Activated B cell treated with CpG ODN at 0.5 μM for 24 hours (primary cell): Measurements from ENCODE around the gene TAOK2. TPM values are rescaled to one million over a fixed set of nuclear protein-coding genes. Genes with fewer than 3 reads are reported as not detected.

Experiments used
- ATAC-seq: fragments of 200-7000 bp; cut with Tn5 transposase; one replicate; pipeline ENCODE4 v1.10.0; 2021; ENCODE audit warnings: low read depth, mild to moderate bottlenecking, moderate library complexity
- CTCF ChIA-PET: fragments of 350-600 bp; sonication (Branson Sonifier 250); formaldehyde crosslinking; loops from one replicate; lab custom pipeline; 2021; ENCODE audit warnings: antibody characterized with exemption; lab: Charles Lee
- POLR2A ChIA-PET: fragments of 350-600 bp; sonication (Branson Sonifier 250); formaldehyde crosslinking; loops from one replicate; lab custom pipeline; 2021; ENCODE audit warnings: antibody characterized with exemption; lab: Charles Lee
- DNase-seq: peaks from one replicate; pipeline ENCODE4 v3.0.0; 2022
- H3K27ac Mint-ChIP-seq: one replicate; pipeline ENCODE4 v1.8.0; 2020; ENCODE audit warnings: mixed read lengths
- H3K27me3 Mint-ChIP-seq: one replicate; pipeline ENCODE4 v1.8.0; 2021; ENCODE audit warnings: mixed read lengths
- H3K36me3 Mint-ChIP-seq: one replicate; pipeline ENCODE4 v1.8.0; 2021; ENCODE audit warnings: low read depth, mixed read lengths
- H3K4me1 Mint-ChIP-seq: one replicate; pipeline ENCODE4 v1.8.0; 2021; ENCODE audit warnings: mixed read lengths
- H3K4me3 Mint-ChIP-seq: one replicate; pipeline ENCODE4 v1.8.0; 2020; ENCODE audit warnings: mild to moderate bottlenecking, mixed read lengths
- H3K9me3 Mint-ChIP-seq: one replicate; pipeline ENCODE4 v1.8.0; 2020; ENCODE audit warnings: mixed read lengths
- intact Hi-C: fragments of 100-400 bp; cut with micrococcal nuclease; formaldehyde crosslinking; loops from one replicate; pipeline ENCODE4 v1.15.1; 2024
- total RNA-seq: library from RNA; stranded (reverse); gene quantifications from 2 replicates; pipeline ENCODE4 v1.2.3, GENCODE V29; 2022
- TF ChIP-seq, protein P1 (sequence below): fragments of 200-600 bp; IDR thresholded peaks from one replicate; pipeline ENCODE4 v1.8.0; 2022; ENCODE audit warnings: antibody characterized with exemption, mild to moderate bottlenecking

TAOK2 gene
- total RNA-seq, 1 donor from 2014 or later: 36.1 TPM

DNA sequence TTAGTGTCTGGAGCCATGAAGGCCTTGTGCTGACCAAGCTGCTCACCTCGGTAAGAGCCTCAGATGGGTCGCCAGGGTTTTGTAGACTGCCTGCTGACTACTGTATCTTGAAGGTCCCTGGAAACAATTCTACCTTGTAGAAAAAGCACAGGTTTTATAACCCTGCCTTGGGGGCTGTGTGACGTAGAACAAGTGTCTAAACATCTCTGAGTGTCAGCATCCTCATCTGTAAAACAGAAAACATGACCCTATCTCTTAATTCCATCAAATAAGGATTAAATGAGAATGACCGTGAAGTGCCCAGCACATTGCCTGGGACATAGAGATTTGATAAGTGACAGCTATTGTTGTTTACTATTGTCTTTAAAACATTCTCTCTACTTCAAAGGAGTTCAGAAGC is 5.5 kb upstream of the TAOK2 start:
- Mint-ChIP-seq H3K36me3 (peaks cover 19% of the 10 kb centered on the region), H3K4me1 (peaks cover 7% of the 10 kb centered on the region), H3K27me3 (no peaks in the 10 kb centered on the region), H3K27ac (no peak overlapping the region), H3K4me3 (no peak overlapping the region), H3K9me3 (no peaks in the 10 kb centered on the region)
- ATAC-seq (no peak), DNase-seq (no peak)
- TF ChIP-seq, protein P1, sequence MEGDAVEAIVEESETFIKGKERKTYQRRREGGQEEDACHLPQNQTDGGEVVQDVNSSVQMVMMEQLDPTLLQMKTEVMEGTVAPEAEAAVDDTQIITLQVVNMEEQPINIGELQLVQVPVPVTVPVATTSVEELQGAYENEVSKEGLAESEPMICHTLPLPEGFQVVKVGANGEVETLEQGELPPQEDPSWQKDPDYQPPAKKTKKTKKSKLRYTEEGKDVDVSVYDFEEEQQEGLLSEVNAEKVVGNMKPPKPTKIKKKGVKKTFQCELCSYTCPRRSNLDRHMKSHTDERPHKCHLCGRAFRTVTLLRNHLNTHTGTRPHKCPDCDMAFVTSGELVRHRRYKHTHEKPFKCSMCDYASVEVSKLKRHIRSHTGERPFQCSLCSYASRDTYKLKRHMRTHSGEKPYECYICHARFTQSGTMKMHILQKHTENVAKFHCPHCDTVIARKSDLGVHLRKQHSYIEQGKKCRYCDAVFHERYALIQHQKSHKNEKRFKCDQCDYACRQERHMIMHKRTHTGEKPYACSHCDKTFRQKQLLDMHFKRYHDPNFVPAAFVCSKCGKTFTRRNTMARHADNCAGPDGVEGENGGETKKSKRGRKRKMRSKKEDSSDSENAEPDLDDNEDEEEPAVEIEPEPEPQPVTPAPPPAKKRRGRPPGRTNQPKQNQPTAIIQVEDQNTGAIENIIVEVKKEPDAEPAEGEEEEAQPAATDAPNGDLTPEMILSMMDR: no peak
- intact Hi-C loops: no loop called here
- ChIA-PET POLR2A (no interaction called here), CTCF (no interaction called here)

DNA sequence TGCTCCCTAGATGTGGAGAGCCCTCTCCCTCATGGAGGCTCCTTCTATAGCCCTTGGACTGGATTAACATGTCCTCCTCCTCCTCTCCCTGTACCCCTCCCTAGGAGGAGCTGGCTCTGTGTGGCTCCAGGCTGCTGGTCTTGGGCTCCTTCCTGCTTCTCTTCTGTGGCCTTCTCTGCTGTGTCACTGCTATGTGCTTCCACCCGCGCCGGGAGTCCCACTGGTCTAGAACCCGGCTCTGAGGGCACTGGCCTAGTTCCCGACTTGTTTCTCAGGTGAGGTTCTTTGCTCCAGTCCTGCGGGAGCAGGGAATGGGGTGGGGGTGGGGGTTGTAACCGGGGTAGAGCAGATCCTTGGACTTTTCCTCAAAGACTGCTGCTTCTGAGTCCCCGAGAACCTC is 2.4 kb upstream of the TAOK2 start:
- peaks cover 31% of the 10 kb centered on the region for H3K4me1 Mint-ChIP-seq
- ATAC-seq (no peak), DNase-seq (no peak)
- TF ChIP-seq, protein P1: no peak
- no peaks in the 10 kb centered on the region for H3K27me3 Mint-ChIP-seq
- no peaks in the 10 kb centered on the region for H3K9me3 Mint-ChIP-seq
- H3K27ac Mint-ChIP-seq: no peak overlapping the region
- H3K4me3 Mint-ChIP-seq: no peak overlapping the region
- ChIA-PET POLR2A (interaction anchor here (1.2 to 3.5 kb wide), 2 partner anchors 9 to 23 kb away, joined by 3 to 67 read pairs; partner anchors contain the start of gene TMEM219), CTCF (no interaction called here)
- H3K36me3 Mint-ChIP-seq: peaks cover 20% of the 10 kb centered on the region
- intact Hi-C loops: no loop called here

DNA sequence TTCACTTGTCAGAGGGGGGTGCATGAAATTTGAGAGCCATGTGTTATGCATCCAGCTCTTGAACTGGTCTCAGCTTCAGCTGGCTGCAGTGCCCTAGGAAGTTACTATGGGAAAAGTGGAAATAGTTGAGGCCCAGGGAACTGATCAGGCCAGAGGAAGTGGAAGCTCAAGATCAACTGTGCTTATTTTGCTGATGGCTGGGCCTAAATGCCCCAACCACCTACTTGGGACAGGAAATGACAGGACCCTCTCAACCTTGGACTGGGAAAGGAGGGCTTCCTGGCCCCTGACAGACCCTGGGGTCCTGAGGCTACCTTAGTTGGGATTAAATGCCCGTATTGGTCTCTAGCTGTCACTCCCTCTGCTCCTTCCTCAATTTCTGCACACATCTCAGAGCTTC is 1.2 kb upstream of the TAOK2 start:
- H3K27ac Mint-ChIP-seq: peak overlapping the region; percentile 90
- intact Hi-C loops: no loop called here
- H3K4me1 Mint-ChIP-seq: peaks cover 39% of the 10 kb centered on the region
- no peak for ATAC-seq
- peak overlapping the region; percentile 44 for H3K4me3 Mint-ChIP-seq
- no peaks in the 10 kb centered on the region for H3K9me3 Mint-ChIP-seq
- ChIA-PET CTCF (interaction anchor here (1.4 to 1.9 kb wide), 3 partner anchors 46 to 1027 kb away, joined by 4 to 7 read pairs (median 4); partner anchors contain the start of gene KCTD13), POLR2A (interaction anchor here (1.1 to 3.5 kb wide), 7 partner anchors 10 to 156 kb away, joined by 3 to 67 read pairs (median 5); partner anchors contain the start of genes HIRIP3, KCTD13, PAGR1 and TMEM219)
- no peak for DNase-seq
- no peaks in the 10 kb centered on the region for H3K27me3 Mint-ChIP-seq
- H3K36me3 Mint-ChIP-seq: peaks cover 22% of the 10 kb centered on the region
- TF ChIP-seq, protein P1: no peak

DNA sequence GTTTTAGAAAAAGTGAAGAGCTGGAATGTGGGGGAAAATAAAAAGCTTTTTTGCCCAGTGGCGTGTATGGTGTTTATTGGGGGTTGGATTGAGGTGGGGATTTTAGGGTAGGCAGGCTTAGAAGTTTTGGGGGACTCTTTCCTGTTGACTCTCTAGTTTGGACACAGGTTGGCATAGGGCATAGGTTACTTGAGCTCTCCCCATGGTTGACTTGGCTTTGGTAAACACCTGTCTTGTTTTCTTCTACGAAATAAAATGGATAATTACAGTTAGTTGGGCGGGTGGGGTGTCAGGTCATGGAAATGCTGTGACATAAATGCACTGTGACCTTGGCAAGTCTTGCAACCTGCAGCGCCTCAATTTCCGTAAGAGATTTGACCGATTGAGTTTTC is 680 bp upstream of the TAOK2 start:
- peaks cover 22% of the 10 kb centered on the region for H3K36me3 Mint-ChIP-seq
- H3K4me1 Mint-ChIP-seq: peaks cover 39% of the 10 kb centered on the region
- H3K27ac Mint-ChIP-seq: peak overlapping the region; percentile 90
- H3K4me3 Mint-ChIP-seq: peak overlapping the region; percentile 96
- ChIA-PET POLR2A (interaction anchor here (0.7 to 3.5 kb wide), 14 partner anchors 11 to 1230 kb away, joined by 3 to 67 read pairs (median 5); partner anchors contain the start of genes ALDOA, HIRIP3, KCTD13 and MVP), CTCF (interaction anchor here (0.9 to 1.9 kb wide), 7 partner anchors 11 to 1028 kb away, joined by 3 to 7 read pairs (median 4); partner anchors contain the start of genes KCTD13, TBX6 and TMEM219)
- H3K9me3 Mint-ChIP-seq: no peaks in the 10 kb centered on the region
- ATAC-seq (no peak), DNase-seq (no peak)
- TF ChIP-seq, protein P1: no peak
- no peaks in the 10 kb centered on the region for H3K27me3 Mint-ChIP-seq
- intact Hi-C loops: loop anchor here (1.0 kb wide), 5 partner anchors 11 to 153 kb away; partner anchors contain the start of genes CDIPT, HIRIP3, KCTD13 and MVP

DNA sequence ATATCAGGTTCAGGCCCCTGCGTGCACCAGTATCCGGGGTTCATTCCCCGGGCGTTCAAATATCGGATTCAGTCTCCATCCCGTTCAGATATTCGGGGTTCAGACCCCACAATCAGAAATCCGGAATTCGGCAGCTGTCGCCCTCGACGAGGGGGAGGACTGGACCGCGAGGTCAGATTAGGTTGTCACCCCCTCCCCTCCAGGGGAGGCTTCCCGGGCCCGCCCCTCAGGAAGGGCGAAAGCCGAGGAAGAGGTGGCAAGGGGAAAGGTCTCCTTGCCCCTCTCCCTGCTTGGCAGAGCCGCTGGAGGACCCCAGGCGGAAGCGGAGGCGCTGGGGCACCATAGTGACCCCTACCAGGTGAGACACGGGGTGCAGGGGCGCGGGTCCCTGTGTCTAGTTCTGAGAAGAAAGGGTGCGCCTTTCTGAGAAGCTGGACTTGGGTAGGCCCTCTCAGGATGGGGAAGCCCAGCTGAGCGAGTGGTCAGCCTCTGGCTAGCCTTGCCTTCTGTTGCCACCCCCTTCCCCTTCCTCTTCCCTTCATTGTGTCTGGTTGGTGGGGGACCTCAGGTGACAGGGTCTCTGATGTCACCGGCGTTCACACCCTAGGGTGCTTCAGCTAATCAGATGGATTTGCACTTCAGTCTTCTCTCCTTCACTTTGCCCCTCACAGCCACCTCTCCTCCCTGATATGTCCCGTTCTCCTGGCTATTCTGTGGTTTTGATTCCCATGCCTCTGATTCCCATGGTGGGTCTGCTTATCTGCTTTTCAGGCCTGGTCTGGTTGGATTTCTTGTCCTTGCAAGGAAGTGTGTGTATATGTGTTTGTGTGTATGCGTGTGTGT is 844 bp downstream of the TAOK2 start:
- Mint-ChIP-seq H3K9me3 (no peaks in the 10 kb centered on the region), H3K36me3 (peaks cover 27% of the 10 kb centered on the region), H3K4me1 (peaks cover 39% of the 10 kb centered on the region), H3K27me3 (no peaks in the 10 kb centered on the region), H3K27ac (peak overlapping the region; percentile 90), H3K4me3 (peak overlapping the region; percentile 96)
- no peak for DNase-seq
- ATAC-seq: no peak
- ChIA-PET POLR2A (interaction anchor here (0.6 to 3.5 kb wide), 10 partner anchors 12 to 168 kb away, joined by 3 to 67 read pairs (median 6); partner anchors contain the start of genes KCTD13, MAZ, PAGR1 and TBX6), CTCF (interaction anchor here (1.5 to 1.9 kb wide), 3 partner anchors 13 to 1029 kb away, joined by 4 to 6 read pairs (median 4); partner anchors contain the start of gene TMEM219)
- TF ChIP-seq, protein P1: no peak
- intact Hi-C loops: no loop called here
